AG10803 (cell line): ENCODE results near the gene TNKS2.

Experiments used
- DNase-seq: peaks from one replicate; pipeline ENCODE4 v3.0.0; 2010; ENCODE audit warnings: low read depth
- H3K4me3 ChIP-seq: 2 replicates; pipeline ENCODE4 v1.5.1; 2011; ENCODE audit warnings: mild to moderate bottlenecking, low read length, control low read depth
- TF ChIP-seq, protein P1 (sequence below): conservative IDR thresholded peaks from 2 replicates; pipeline ENCODE4 v1.5.1; 2011; ENCODE audit warnings: mild to moderate bottlenecking, low read length, control low read depth, inconsistent platforms

TNKS2 gene

DNA sequence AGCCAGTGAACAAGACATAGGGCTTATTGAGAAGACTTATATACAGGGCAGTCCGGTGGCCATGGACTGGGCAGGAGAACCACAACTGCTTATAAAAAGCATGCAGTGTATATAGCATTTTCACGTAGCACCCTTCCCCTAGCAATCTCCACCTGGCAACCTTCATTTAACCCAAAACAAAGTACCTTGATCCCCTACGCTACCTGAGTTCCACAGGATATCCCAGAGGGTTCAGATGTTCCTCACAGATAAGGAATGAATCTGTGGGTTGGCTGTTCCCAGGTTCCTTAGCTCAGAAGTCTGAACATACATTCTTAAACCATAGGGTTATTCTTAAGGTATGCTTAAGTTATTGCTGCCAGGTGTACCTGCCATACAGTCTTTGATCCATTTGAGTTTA lies 22.0 kb upstream of the TNKS2 start:
- TF ChIP-seq, protein P1, sequence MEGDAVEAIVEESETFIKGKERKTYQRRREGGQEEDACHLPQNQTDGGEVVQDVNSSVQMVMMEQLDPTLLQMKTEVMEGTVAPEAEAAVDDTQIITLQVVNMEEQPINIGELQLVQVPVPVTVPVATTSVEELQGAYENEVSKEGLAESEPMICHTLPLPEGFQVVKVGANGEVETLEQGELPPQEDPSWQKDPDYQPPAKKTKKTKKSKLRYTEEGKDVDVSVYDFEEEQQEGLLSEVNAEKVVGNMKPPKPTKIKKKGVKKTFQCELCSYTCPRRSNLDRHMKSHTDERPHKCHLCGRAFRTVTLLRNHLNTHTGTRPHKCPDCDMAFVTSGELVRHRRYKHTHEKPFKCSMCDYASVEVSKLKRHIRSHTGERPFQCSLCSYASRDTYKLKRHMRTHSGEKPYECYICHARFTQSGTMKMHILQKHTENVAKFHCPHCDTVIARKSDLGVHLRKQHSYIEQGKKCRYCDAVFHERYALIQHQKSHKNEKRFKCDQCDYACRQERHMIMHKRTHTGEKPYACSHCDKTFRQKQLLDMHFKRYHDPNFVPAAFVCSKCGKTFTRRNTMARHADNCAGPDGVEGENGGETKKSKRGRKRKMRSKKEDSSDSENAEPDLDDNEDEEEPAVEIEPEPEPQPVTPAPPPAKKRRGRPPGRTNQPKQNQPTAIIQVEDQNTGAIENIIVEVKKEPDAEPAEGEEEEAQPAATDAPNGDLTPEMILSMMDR = no peak
- no peak overlapping the region for H3K4me3 ChIP-seq
- no peak for DNase-seq

DNA sequence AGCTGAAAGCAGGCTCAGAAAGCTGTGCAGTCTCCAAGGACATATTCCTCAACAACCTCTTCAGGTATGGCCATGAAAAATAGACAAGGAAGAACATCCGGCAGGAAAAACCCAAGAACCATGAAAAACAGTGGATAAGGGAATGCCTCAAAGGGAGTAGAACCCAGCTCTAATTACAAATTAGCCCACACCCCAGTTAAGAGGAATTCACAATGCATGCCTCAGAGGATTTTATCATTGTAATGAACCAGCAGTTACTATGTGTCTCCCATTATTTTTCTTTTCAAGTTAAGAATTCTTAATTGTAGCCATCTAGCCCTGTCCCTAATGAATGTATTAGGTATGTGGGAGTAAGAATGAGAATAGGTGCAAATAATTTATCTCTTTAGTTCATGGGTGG lies 19.7 kb upstream of the TNKS2 start:
- H3K4me3 ChIP-seq = no peak overlapping the region
- TF ChIP-seq, protein P1 = no peak
- DNase-seq = no peak

DNA sequence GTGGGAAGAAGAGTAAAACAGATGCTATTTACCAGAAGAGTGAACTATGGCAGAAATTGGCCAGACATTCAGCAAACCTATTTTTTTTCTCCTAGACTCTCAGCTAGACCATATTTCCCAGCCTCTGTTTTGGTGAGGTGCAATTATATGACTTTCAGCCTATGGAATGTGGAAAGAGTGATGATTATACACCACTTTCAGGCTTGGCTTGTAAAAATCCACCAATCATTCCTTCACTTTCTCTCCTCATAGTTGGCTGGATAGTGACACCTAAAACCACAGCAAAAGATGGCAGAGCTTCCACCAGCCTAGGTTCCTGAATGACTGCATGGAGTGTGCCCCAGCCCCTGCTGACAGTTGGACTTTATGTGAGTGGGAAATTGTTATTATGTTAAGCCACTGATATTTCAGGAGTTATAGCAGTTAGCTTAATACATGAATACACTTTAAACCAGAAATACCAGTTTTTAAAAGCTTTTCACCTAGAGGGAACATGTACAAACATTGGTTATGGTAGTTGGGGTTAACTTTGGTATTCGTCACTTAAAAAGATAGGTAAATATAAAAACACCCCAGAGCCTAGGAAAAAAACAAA lies 19.1 kb upstream of the TNKS2 start:
- H3K4me3 ChIP-seq = no peak overlapping the region
- TF ChIP-seq, protein P1 = no peak
- DNase-seq = no peak

DNA sequence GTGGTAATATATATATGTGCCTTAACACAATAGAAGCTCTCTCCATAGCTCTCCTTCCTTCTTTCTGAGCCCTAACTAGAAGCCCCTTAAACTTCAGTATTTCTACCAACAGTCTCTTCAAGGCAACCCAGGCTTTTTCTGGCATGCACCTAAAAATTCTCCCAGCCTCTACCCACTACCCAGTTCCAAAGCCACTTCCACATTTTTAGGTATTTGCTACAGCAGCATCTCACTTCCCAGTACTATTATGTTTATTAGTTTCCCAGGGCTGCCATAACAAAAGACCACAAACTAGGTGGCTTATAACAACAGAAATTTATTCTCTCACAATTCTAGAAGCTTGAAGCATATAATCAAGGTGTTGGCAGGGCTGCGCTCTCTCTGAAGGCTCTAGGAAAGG lies 15.7 kb upstream of the TNKS2 start:
- TF ChIP-seq, protein P1 = no peak
- no peak overlapping the region for H3K4me3 ChIP-seq
- no peak for DNase-seq

DNA sequence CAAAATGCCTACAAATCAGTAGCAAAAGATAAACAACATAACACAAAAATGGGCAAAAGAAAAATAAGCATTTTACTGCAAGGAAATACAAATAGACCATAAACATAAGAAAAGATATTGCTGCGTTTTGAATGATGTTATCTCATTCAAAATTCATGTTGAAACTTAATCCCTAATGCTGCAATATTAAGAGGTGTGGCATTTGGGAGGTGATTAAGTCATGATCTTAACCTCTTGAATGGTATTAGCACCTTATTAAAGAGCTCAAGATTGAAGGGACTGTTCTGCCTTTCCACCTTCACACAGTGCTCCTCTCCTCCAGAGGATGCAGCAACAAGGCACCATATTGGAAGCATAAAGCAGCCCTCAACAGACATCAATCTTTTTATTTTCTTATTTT lies 12.4 kb upstream of the TNKS2 start:
- TF ChIP-seq, protein P1 = no peak
- DNase-seq = no peak
- no peak overlapping the region for H3K4me3 ChIP-seq

DNA sequence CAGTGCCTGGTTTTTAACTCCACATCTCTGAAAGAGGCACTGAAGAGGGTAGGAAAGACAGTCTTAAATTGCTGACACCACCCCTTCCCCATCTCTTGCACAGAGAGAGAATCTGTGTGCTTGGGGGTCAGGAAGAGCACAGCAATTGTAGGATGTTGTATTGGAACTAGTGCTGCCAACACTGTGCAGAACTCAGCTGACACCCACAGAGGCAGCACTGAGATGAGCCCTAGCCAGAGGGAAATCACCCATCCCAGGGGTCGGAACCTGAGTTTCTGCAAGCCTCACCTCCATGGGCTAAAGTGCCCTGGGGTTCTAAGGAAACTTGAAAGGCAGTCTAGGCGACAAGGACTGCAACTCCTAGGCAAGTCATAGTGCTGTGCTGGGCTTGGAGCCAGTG lies 11.0 kb upstream of the TNKS2 start:
- no peak for DNase-seq
- H3K4me3 ChIP-seq = no peak overlapping the region
- TF ChIP-seq, protein P1 = no peak

DNA sequence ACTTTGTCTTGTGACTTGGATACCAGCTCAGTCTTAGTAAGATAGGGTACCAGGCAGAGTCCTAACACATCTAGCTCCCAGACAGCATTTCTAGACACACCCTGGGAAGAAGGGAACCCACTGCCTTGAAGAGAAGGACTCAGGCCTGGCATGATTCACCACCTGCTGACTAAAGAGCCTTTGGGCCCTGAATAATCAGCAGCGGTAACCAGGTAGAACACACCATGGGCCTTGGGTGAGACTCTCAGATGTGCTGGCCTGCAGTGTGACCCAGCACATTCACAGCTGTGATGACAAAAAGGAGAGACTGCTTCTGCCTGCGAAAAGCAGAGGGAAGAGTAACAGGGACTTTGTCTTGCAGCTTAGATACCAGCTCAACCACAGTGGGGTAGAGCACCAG lies 10.4 kb upstream of the TNKS2 start:
- no peak for DNase-seq
- TF ChIP-seq, protein P1 = no peak
- no peak overlapping the region for H3K4me3 ChIP-seq
